GM12801 (cell line): ENCODE measurements around the gene NR4A2.

Source experiments
- CTCF ChIP-seq: IDR thresholded peaks from one replicate; pipeline ENCODE4 v1.5.1; 2011; ENCODE audit warnings: control low read depth; ENCODE audit not compliant: insufficient read length; ENCODE audit errors: extremely low read depth

Gene NR4A2

DNA sequence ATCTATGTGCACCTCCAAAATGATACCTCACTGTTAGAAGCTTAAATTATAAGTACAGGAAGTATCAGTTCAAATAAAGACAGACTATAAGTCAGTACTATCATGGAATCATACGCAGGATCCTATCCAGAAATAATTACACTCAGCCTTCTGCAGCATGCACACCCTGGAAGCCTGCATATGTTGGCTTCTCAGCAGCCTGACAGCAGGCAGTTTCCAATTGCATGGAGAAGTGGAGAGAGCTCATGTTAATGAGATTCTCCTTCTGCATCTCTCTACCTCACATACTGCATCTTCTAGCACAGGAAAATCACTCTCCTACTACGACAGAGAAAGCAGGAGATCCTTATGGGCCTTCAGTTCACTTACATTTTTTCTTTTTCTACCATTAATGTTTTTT lies 20.5 kb downstream of the NR4A2 start:
- no peak for TF ChIP-seq CTCF

DNA sequence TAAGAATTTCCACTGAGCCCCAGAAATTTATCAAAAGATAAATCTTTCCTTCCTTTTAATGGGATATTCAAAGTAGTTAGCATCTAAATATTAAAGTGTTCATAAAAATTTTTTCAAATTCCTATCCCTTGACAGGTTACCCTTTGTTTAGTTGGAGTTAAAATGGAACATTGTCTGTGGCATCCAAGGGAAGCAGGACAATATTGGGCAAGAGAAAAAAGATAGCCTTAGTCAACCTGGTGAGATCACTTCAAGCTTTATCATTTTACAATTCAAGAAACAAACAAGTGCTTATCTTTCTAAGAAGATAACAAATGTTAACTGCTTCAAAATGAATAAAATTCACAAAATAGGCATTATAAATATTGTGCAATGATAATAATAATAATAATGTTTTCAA lies 21.7 kb downstream of the NR4A2 start:
- no peak for TF ChIP-seq CTCF

GRCh38 chr2:156309917-156310316 lies 22.6 kb downstream of the NR4A2 start:
- TF ChIP-seq CTCF, result no peak

GRCh38 chr2:156309167-156309566 lies 23.4 kb downstream of the NR4A2 start:
- TF ChIP-seq CTCF, result no peak

DNA sequence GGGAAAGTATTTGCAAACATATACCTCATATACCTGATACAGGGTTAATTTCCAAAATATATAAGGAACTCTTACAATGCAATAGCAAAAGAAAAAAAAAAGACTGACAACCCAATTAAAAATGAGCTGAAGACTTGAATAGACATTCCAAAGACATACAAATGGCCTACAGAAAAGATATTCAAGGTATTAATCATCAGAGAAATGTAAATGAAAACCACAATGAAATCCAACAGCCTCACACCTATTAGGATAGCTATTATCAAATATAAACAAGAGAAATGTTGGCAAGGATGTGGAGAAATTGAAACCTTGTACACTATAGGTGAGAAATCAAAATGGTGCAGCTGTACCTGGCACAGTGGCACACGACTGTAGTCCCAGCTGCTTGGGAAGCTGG lies 25.7 kb downstream of the NR4A2 start:
- TF ChIP-seq CTCF, result no peak

DNA sequence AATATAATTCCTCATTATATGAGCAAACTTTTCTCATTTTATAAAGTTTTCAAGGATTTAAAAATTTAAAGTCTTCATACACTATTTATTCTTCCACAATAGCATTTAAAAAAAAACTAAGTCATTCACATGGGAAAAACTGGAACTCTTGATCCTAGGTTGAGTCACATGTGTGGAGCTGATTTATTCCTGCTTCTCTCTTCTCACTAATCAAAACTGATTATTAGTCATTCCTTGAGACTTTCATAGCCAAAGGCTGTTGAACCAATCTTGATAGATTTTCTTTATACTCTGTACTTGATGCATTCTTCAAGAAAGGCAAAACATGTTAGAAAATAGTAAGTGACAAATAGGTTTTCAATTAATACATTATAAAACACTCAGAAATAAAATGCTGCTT lies 27.4 kb downstream of the NR4A2 start:
- no peak for TF ChIP-seq CTCF

- TF ChIP-seq CTCF, result no peak
Observed at GRCh38 chr2:156300337-156300736, 32.2 kb downstream of the NR4A2 start.
